OCI-M2 (cell line): Measurements from ENCODE around the gene GET3.

Experiments used
- DNase-seq: peaks from one replicate; lab custom pipeline; 2025; ENCODE audit not compliant: unreplicated experiment; lab: John Stamatoyannopoulos, UW

The GET3 gene

DNA sequence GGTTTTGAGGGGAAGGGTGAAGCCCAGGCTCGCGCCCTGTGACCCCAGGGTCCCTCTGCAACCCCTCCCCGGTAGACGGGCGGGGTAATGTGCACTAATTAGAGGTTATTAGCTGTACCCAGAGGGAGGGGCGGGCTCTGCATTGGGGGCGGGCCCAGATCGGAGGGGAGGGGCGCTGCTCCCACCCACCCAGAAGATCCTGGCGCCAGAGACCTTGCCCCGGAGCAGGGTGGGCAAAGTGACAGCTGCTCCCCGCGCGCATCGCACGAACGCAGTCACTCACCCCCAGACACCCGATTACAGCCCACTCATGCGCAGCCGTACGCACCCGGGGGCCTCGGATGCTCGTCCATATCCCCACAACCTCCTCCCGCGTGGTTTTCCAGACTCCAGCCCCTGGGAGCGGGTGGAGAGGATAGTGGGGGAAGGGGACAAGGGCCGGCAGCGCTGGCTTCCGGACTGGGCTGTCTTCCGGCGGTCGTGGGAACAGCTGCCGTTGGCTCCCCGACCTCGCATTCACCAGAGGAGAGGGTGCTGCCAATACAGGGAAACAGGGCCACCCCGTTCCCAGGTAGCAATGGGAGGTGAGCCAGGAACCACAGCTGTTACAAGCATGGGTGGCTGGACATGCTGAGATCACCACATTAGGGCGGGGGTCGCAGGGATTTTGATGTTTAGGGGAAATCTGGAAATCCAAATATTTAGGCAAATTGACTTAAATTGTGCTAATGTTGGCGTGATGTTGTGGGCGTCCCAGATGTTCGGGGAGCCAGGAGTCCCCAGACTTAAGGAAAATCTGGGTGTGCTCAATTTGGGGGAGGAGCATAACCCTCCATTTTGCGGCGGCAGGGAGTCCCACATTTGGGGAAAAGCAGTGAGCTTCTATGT, 41.0 kb downstream of the GET3 start:
- no peak for DNase-seq

DNA sequence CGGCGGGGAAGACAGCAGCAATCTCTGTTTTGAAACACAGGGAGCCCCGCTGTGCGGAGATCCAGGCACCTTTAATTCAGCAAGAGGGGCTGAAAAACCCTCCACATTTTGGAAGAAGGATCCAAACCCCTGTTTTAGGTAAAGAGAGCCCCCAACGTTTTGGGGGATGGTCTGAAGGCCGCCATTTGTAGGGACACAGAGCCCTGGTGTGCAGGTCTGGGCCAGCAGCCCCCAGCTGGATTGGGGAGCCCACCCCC, 41.5 kb downstream of the GET3 start:
- DNase-seq, result no peak

DNA sequence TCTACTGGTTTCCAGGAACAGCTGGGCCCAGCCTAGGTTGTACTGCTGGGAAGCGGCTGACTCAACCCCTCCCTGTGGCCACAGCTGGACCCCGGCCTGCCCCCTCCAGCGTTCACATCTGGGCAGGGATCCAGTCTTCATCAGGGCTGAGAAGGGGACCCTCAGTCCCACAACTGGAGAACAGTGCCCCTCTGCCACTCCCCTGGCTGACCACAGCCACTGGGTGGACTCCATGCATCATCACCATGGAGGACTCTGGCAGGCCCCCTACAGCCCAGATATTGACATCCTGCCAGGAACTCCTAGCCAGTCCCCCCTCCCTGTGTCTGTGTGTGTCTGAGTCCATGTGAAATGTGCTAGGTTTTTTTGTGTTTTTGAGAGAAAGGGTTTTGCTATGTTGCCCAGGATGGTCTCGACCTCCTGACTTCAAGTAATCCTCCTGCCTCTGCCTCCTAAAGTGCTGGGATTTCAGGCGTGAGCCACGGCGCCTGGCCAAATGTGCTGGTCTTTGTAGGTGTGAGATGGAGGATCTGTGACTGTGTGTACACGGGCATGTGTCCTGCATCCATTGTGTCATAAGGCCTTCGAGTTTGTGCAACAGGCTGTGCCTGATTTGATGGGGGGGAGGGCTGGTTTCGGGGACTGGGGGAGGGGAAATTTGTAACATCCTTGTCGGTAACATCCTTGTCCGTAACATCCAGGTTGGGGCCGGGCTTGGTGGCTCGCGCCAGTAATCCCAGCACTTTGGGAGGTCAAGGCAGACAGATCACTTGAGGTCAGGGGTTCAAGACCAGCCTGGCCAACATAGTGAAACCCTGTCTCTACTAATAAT, 42.1 kb downstream of the GET3 start:
- DNase-seq, result no peak

DNA sequence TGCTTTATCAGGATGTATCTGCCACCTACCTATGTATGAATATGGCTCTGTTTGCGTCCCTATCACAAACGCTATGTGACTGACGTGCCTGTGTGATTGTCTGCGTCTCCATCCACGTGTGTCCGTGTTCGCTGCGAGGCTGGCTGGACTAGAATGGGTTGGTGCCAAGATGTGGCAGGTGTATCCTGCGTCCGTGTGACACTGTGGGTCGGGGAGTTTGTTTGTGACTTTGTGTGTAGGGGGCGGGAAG, 44.8 kb downstream of the GET3 start:
- DNase-seq, result no peak

DNA sequence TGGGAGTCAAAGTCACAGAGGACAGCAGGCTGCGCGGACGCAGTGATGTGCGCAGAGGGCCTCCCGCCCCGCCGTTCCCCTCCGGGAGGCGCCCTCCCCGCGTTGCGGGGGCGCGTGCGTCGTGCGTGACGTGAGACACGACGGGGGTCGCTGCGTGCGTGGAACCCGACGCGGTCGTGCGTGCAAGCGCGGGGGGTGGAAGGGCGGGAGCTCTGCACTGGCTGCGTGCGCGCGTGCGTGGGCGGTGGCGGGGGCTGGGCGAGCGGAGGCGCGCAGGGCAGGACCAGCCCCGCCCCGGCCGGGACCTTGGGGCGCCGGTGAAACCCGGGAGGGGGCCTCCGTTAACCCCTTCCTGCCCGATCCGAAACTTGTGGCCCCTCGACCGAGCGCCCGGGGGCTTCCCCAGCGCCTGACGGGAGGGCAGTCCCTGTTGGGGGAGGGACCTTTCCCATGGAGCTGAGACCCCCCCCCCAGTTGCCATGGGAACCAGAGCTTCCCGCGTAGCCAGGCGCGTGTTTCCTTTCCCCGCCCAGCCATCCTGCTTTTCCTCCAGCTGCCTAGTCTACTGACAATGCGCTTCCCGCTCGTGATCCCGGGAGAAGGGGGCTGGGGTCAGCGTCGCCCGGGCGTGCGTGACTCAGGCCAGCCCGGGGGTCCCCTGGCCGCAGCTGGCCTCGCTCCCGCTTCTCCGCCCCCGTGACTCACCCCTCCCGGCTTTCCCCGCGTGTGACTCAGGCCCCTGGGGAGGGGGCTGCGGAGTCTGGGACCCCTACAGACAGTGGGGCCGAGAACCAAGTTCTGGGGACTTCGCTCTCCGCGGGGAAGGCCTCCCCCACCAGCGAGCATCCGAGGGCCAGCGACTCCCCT, 45.4 kb downstream of the GET3 start:
- no peak for DNase-seq

DNA sequence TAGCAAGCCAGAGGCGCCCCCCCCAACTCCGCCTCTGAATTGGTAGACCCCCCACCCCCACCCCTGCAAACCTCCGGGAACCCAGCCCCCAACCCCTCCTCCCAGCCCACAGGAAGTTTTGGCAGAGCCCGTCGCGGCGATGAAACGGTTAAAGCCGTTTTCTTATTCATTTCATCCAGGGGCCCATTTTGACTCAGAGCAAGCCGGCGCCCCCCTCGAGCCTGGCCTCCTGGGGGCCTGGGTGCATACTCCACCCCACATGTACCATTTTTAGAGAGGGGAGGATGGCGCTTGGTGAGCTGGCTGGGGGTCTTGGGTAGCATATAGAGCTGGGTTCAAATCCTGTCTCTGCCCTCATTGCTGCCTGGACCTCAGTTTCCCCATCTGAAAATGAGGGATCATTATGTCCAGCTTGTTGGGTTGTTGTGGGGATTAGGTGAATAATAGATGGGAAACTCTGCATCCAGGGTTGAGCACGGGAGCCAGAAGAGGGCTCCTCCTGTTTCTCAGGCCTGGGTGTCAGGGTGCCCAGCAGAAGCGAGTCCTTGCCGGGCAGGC, 46.1 kb downstream of the GET3 start:
- no peak for DNase-seq

DNA sequence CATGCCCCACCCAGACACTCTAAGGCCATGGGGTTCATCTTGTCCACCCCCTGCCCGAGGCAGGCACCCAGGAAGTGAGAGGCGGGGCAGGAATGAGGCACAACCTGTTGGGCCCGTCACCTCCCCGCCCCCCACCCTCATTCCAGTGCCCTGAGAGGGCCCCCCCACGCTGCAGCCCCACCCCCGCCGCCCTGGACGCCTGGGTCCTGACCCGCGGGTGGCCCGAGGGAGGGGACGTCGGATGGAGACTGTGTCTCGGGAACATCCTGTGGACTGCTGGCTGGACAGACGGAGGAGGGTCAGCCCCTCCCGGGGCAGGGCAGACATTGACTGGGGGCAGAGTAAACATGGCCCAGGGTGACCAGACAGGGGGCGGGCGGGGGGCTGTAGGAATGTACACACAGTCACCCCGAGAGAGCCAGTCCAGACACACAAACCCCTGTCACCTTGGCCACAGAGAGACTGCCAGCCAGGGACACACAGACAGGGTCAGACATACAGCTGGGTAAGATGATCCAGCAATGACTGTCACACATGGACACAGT, 46.6 kb downstream of the GET3 start:
- DNase-seq, result no peak

DNA sequence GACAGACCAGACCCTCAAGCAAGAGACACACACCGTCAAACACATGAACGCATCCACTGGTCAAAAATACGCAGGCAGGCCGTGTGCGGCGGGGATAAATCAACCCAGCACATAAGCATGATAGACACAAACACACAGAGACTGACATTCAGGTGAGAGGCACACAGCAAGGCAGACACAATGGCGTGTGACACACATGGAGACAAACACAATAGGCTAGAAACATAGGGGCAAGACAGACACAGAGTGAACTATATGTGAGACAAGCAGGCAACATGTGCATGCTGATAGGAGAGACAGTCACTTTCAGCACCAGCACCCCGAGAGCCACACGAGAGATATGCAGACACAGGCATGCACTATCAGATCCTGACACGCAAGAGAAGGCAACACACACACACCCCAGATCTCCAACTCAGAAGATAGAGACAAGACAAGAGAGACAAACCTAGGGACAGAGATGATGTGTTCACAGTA, 47.1 kb downstream of the GET3 start:
- no peak for DNase-seq

DNA sequence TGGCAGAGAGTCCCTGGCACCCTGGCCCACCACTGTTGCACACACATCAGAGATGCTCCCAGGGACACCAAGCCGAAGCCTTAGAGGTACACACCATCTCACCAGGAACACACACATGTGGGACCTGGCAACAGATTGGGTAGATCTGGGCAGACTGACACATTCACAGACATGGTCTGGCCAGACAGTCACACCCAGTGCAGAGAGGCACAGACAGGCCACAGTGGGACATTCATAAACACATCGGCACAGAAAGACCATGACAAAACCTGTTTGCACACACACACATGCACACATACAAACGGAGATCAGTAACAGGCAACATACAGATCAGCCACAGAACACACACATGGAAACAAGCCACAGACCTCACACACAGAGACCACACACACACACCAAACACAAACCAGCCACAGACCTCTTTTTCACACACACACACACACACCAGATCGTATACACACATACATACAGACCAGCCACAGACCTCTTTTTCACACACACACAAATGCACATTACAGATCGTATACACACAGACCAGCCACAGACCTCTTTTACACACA, 47.7 kb downstream of the GET3 start:
- no peak for DNase-seq

DNA sequence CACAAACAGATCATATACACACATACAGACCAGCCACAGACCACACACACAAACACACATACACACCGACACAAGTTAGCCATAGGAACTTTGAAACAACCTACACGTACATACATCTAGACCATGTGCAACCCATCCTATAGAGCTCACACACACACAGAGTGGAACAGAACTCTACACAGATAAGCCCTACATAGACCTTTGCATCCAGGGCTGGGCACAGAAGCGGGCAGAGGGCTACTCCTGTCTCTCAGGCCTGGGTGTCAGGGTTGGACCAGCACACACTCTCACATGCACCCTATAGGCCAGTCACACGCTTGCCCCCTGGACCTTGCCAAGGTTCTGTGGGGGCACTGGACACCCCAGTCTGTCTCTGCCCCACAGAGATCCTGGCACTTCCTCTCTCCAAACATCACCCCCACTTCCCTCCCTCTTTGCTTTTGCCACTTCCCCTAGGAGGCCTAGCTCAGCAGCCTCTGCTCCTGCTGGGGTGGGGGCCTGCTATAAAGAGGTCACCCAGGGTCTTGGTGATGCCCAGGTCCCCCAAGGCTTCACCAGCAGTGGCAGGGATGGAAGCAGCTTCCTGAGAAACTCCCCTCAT, 48.2 kb downstream of the GET3 start:
- no peak for DNase-seq

DNA sequence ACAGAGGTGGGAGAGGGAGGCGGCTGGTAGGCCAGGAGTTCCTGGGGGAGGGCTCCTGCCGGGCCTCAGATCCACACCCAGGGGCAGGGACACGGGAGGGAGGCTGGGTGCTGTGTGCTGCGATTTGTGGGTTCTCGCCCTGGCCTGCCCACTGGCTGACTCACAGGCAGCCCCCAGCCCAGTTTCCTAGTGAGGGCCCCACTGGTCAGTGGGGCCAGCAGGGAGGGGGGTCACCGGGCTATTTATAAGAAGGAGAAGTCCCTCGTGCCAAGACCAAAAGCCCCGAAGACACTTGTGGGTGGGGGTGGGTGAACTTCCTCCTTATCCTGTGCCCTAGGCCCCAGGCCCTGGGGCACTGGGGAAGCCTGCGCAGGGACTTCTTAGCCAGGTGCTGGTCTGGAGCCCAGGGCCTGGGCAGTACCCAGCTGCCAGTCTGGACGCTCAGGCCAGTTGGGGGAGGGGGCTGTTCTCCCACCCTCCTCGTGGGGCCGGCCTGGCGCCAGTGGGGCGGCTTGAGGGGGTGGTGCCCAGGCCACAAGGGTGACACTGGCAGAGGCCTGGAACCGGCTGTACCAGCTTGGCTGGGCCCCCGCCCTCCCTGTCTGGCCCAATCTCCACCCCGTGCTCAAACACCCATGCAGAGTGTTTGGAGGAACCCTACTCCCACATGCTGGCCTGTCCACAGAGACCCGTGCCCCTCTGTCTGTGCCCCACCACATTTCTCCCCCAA, 49.0 kb downstream of the GET3 start:
- DNase-seq, result no peak

DNA sequence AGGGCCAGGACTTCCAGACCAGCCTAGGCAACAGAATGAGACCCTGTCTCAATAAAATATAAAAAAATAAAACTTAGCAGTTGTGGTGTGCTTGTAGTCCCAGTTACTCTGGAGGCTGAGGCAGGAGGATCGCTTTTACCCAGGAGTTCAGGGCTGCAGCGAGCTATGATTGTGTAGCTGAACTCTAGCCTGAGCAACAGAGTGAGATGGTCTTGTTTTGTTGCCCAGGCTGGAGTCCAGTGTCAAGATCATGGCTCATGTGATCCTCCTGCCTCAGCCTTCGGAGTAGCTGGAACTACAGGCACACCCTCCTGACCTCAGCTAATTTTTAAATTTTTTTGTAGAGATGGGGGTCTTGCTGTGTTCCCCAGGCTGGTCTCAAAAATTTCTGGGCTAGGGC, 49.7 kb downstream of the GET3 start:
- DNase-seq, result no peak

DNA sequence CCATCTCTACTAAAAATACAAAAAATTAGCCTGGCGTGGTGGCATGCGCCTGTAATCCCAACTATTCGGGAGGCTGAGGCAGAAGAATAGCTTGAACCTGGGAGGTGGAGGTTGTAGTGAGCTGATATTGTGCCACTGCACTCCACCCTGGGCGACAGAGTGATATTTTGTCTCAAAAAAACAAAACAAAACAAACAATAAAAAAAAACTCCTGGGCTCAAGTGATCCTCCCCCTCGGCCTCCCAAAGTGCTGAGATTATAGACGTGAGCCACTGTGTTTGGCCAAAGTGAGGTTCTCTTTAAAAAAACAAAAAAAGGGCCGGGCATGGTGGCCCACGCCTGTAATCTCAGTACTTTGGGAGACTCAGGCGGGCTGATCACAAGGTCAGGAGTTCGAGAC, 50.2 kb downstream of the GET3 start:
- DNase-seq, result no peak

DNA sequence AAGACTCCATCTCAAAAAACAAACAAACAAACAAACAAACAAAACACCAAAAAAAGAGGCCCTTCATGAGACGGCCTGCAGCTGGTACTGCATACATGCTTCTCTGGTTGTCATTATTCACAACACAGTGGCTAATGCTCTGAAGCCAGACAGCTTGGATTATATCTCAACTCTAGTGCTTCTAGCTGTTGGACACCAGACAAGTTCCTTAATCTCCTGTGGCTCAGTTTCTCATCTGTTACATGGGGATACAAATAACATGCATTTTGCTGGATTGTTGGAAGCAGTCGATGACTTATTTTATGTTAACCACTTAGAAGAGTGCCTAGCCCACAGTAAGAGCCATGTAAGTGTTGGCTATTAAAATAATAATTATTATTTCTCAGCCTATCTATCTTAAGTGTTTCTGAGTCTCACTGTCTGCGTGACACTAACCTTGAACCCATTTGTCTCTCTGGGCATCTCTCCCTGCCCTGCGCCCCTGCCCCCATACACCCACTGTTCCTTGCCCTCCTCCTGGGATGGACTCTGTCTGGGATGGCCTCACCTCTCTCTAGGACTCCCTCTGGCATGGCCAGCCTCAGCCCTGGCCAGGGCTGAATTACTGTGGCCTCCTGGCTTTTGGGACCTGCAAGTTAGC, 50.9 kb downstream of the GET3 start:
- no peak for DNase-seq

DNA sequence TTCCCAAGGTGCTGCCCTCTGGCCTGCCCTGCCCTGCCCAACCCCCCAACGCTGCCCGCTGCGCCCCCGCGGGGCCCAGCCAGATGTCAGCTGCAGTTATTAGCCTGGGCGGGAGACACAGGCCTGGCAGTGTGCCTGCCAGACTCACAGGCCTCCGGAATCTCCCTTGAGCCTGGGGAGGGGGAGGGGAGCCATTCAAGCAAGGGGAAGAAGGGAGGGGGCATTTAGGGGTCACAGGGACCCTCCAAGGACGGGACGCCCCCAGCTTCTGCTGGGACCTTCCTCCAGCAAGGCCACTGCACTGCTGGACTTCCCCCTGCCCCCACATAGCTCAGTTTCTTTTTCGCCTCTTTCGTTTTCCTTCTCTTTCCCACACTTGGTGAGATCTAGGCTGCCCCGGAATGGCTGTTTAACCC, 51.4 kb downstream of the GET3 start:
- DNase-seq, result no peak

DNA sequence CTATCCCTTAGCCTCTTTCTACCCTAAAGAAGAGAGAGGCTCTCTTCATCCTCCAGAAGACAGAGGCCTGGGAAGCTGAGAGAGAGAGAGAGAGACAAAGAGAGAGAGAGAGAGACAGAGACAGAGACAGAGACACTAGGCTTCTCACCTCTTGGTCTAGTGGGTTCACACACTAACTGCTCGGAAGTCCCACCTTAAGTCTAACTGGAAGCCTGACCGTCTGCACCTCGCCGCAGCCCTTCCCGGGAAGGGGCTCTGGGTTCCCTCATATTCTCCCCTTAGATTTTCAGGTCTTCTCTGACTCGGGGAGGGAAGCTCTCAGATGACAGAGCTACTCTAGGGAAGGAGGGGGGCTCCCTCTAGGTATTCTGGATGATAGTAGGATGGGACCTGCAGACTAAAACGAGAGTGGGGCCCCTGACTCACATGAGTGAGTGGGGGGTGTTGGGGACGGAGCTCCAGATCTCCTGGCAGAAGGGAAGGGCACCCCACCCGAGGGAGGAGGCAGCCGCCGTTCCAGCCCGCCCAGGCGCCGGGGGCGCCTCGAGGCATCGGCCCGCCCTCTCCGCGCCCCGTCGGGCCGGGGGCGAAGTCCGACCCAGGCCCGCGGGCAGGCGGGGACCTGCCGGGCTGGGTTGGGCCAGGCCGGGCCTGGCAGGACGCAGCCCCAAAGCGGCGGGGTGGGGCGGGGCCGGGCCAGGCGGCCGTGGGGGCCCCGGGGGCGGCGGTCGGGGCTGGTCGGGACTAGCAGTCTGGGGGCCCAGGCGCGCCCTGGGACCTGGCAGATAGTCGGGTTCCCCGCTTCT, 52.0 kb downstream of the GET3 start:
- DNase-seq, result no peak

DNA sequence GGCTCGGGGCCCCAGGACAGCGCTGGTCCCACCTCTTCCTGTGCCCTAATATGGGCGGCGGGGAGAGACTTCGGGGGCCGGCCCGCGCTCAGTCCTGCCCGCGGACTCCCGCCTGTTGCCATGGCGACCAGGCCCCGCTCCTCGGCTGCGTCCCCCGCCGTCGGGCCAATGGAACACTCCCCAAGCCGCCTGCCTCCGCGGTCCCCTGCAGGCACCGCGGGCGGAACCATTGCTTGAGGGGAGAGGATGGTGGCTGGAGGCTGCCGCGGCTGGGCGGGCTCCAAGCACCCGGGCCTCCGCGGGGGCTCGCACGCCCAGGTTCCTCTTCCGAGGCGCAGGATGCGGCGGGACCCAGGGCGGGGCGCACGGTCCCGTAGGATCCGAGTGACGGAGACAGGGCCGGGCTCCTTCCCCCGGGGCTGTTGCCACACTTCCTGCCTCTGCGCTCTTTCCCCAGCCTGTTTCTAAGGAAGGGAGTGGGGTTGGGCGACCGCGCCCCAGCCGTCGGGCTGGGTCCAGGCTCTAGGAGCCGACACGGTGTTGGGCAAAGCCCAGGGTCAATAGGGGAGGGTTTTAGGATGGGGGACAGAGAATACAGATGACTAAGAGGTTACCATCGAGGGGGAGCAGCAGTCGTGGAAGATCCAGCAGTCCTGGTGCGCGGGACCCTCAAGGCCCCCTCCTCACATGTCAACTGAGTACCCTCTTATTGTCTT, 52.8 kb downstream of the GET3 start:
- DNase-seq, result no peak
